HepG2 (cell line): ENCODE data around the gene MRPS25. TPM values are rescaled to one million over a fixed set of nuclear protein-coding genes. Genes with fewer than 3 reads are reported as not detected.

Source experiments
- BCL6 ChIP-seq: IDR thresholded peaks from 2 replicates; pipeline ENCODE4 v1.6.1; 2016; ENCODE audit warnings: missing genetic modification reagents, missing compliant biosample characterization
- CCDC6 ChIP-seq: sonication (generic); formaldehyde crosslinking; IDR thresholded peaks from 2 replicates; pipeline ENCODE4 v1.8.1; 2022; ENCODE audit warnings: mild to moderate bottlenecking, missing genetic modification reagents, moderate library complexity
- DNMT1 ChIP-seq: sonication (generic); formaldehyde crosslinking; IDR thresholded peaks from 2 replicates; pipeline ENCODE4 v1.5.1; 2020; ENCODE audit warnings: mild to moderate bottlenecking, missing genetic modification reagents
- GABPA ChIP-seq, 2 experiments: IDR thresholded peaks; 2 replicates each; pipeline ENCODE4 v1.6.1; 2011 to 2016; ENCODE audit warnings: low read depth in 2 of 2, low read length in 1 of 2, missing biosample characterization in 1 of 2, missing genetic modification characterization in 1 of 2
- KLF11 ChIP-seq: IDR thresholded peaks from 2 replicates; pipeline ENCODE4 v1.6.1; 2016; ENCODE audit warnings: missing compliant biosample characterization
- NFE2L2 ChIP-seq: fragments of 150-350 bp; IDR thresholded peaks from 2 replicates; pipeline ENCODE4 v1.6.1; 2014; ENCODE audit warnings: low read length
- REPIN1 ChIP-seq: sonication (generic); formaldehyde crosslinking; IDR thresholded peaks from 2 replicates; pipeline ENCODE4 v1.8.0; 2022; ENCODE audit warnings: missing genetic modification reagents, low read depth, mild to moderate bottlenecking, borderline replicate concordance
- RNF2 ChIP-seq: fragments of 450-650 bp; conservative IDR thresholded peaks from 2 replicates; pipeline ENCODE4 v1.6.1; 2016; ENCODE audit warnings: low read depth
- RXRA ChIP-seq: sonication (generic); formaldehyde crosslinking; IDR thresholded peaks from 2 replicates; pipeline ENCODE4 v1.5.1; 2020; ENCODE audit warnings: missing genetic modification reagents
- SALL2 ChIP-seq: sonication (generic); formaldehyde crosslinking; IDR thresholded peaks from 2 replicates; pipeline ENCODE4 v1.8.1; 2023; ENCODE audit warnings: mild to moderate bottlenecking, missing genetic modification reagents, inconsistent platforms
- SIN3A ChIP-seq: IDR thresholded peaks from 2 replicates; pipeline ENCODE4 v1.6.1; 2011; ENCODE audit warnings: low read depth, mild to moderate bottlenecking, control low read depth, low read length, borderline replicate concordance
- SOX6 ChIP-seq, 2 experiments: fragments of 450-650 bp in 1 of 2; sonication (generic) in 1 of 2; formaldehyde crosslinking in 1 of 2; IDR thresholded peaks; 2 replicates each; pipeline versions ENCODE4 v1.4.0 to v1.6.1; 2017 to 2020; ENCODE audit warnings: antibody characterized with exemption in 1 of 2, mild to moderate bottlenecking in 1 of 2, missing genetic modification reagents in 1 of 2
- TBX2 ChIP-seq: sonication (generic); formaldehyde crosslinking; IDR thresholded peaks from 2 replicates; pipeline ENCODE4 v1.5.0; 2020; ENCODE audit warnings: missing genetic modification reagents, mild to moderate bottlenecking, borderline replicate concordance
- XRCC5 ChIP-seq: fragments of 200-400 bp; formaldehyde crosslinking; optimal IDR thresholded peaks from 2 replicates; pipeline ENCODE3; 2017; ENCODE audit warnings: mild to moderate bottlenecking, low read length
- ZBTB20 ChIP-seq: sonication (generic); formaldehyde crosslinking; IDR thresholded peaks from 2 replicates; pipeline ENCODE4 v1.8.1; 2023; ENCODE audit warnings: missing genetic modification reagents, low read depth, mild to moderate bottlenecking, borderline replicate concordance
- ZBTB7B ChIP-seq: sonication (generic); formaldehyde crosslinking; IDR thresholded peaks from 2 replicates; pipeline ENCODE4 v1.4.0; 2020; ENCODE audit warnings: missing genetic modification reagents
- ZMAT3 ChIP-seq: sonication (generic); formaldehyde crosslinking; conservative IDR thresholded peaks from 2 replicates; pipeline ENCODE4 v1.7.0; 2021; ENCODE audit warnings: missing genetic modification reagents
- ZNF160 ChIP-seq: sonication (generic); formaldehyde crosslinking; IDR thresholded peaks from 2 replicates; pipeline ENCODE4 v1.8.0; 2022; ENCODE audit warnings: mild to moderate bottlenecking, inconsistent platforms, missing genetic modification reagents
- ZNF451 ChIP-seq: sonication (generic); formaldehyde crosslinking; IDR thresholded peaks from 2 replicates; pipeline ENCODE4 v1.5.0; 2020; ENCODE audit warnings: mild to moderate bottlenecking, missing genetic modification reagents
- ZNF777 ChIP-seq: sonication (generic); formaldehyde crosslinking; IDR thresholded peaks from 2 replicates; pipeline ENCODE4 v1.4.0; 2020; ENCODE audit warnings: missing genetic modification reagents
- ZNF883 ChIP-seq: sonication (generic); formaldehyde crosslinking; IDR thresholded peaks from 2 replicates; pipeline ENCODE4 v1.5.1; 2020; ENCODE audit warnings: mild to moderate bottlenecking, missing genetic modification reagents; ENCODE audit errors: not compliant biosample characterization
- ZNF891 ChIP-seq: sonication (generic); formaldehyde crosslinking; IDR thresholded peaks from 2 replicates; pipeline ENCODE4 v1.5.0; 2020; ENCODE audit warnings: mild to moderate bottlenecking, missing genetic modification reagents
- polyA plus RNA-seq, 8 experiments: library from polyadenylated mRNA; depleted of rRNA in 3 of 8; stranded (reverse) in 7 of 8; unstranded in 1 of 8; fragments of >200 nt; fragmentation: Illumina TruSeq in 4 of 8; extraction: Trizol in 4 of 8; gene quantifications; 2 replicates each; pipeline versions ENCODE4 v1.2.1 to v1.2.3, GENCODE V29; 2011 to 2016; ENCODE audit warnings: low read depth in 4 of 8, missing spikeins in 1 of 8, mixed read lengths in 1 of 8; ENCODE audit not compliant: insufficient read depth in 1 of 8
- total RNA-seq, 5 experiments: library from RNA; depleted of rRNA; stranded (reverse); fragments of >200 nt; fragmentation: Illumina TruSeq; extraction: Trizol; gene quantifications; 2 replicates each; pipeline ENCODE4 v1.2.3, GENCODE V29; 2016; ENCODE audit warnings: low read depth in 1 of 5
- TF ChIP-seq, protein P1 (sequence below): sonication (generic); formaldehyde crosslinking; IDR thresholded peaks from 2 replicates; pipeline ENCODE4 v1.4.0; 2020; ENCODE audit warnings: missing genetic modification reagents, low read depth, mild to moderate bottlenecking, borderline replicate concordance
- TF ChIP-seq, protein P2 (sequence below): IDR thresholded peaks from 2 replicates; pipeline ENCODE4 v1.6.1; 2018; ENCODE audit warnings: missing genetic modification reagents
- TF ChIP-seq, protein P3 (sequence below): sonication (generic); formaldehyde crosslinking; IDR thresholded peaks from 2 replicates; pipeline ENCODE4 v1.4.0; 2020; ENCODE audit warnings: missing genetic modification reagents
- TF ChIP-seq, protein P4 (sequence below): IDR thresholded peaks from 2 replicates; pipeline ENCODE4 v1.6.1; 2016; ENCODE audit warnings: missing compliant biosample characterization, missing genetic modification reagents, borderline replicate concordance

Gene MRPS25
- total and polyA plus RNA-seq, 2 of the 13 experiments (the other 11 are each of a cell fraction or from before 2014, with no cell fraction given), result 60.1 to 74.3 TPM

DNA sequence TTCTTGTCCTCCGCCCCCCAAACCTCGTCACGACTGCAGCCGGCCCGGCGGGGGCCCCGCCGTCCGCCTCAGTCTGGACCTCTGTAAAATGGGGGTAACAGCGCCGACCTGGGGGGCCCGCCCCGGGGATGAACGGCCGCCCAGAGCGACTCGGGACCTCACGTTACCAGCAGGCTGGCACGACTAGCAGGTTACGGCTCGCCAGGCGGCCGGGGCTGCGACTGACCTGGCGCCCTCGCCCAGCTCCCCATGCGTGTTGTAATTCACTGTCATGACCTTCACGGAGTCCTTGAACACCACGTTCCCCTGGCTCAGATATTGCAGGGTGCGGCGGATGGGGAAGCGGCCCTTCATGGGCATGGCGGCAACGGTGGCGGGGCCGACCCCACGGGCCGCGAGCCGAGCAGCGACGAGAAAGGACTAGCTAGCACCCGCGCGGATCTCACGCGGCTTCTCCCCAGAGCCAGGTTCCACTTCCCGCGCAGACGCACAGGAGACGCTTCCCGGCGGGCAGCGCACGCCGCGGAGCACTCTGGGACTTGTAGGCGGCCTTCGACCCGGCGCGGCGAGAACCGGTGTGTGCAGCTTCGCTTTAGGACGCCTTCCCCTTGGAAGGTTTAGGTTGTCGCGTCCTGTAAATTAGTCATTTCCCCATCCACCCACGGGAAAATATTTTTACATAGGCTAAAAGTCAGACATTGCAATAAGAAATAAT, at the start of gene MRPS25 (continued):
- TF ChIP-seq SOX6 (IDR thresholded peaks at IDR 0.05) (no peak), SOX6 (CRISPR knock-in tag; IDR thresholded peaks at IDR 0.05) (peak; percentile 50; the same call in 1 of the 2 replicates), DNMT1 (CRISPR knock-in tag) (peak; percentile 29; the same call in 1 of the 2 replicates), ZBTB7B (CRISPR knock-in tag) (peak; percentile 58; the same call in 1 of the 2 replicates), GABPA (IDR thresholded peaks at IDR 0.05; ENCODE audit: low read depth, low read length) (peak; percentile 14; the same call in 1 of the 2 replicates), GABPA (CRISPR knock-in tag; IDR thresholded peaks at IDR 0.05; ENCODE audit: low read depth) (peak; percentile 71), CCDC6 (CRISPR knock-in tag) (peak; percentile 70; the same call in 1 of the 2 replicates), KLF11 (CRISPR knock-in tag) (no peak; the same call in 1 of the 2 replicates), SALL2 (CRISPR knock-in tag) (peak; percentile 86; the same call in 1 of the 2 replicates), NFE2L2 (no peak), ZNF891 (CRISPR knock-in tag) (peak; percentile 64; the same call in 1 of the 2 replicates), RXRA (CRISPR knock-in tag) (peak; percentile 77), SIN3A (peak; percentile 56; the same call in 1 of the 2 replicates), RNF2 (peak; percentile 73), ZNF160 (CRISPR knock-in tag) (no peak), ZNF451 (CRISPR knock-in tag) (0 out of 2 replicates have a peak, but pooled peaks have one; percentile 37), ZMAT3 (CRISPR knock-in tag) (peak; percentile 93), REPIN1 (CRISPR knock-in tag) (peak; percentile 69; the same call in 1 of the 2 replicates), BCL6 (CRISPR knock-in tag) (peak; percentile 38; the same call in 1 of the 2 replicates), ZBTB20 (CRISPR knock-in tag) (peak; percentile 27; the same call in 1 of the 2 replicates), ZNF883 (peak; percentile 82), XRCC5 (peak; percentile 55), TBX2 (CRISPR knock-in tag) (peak; percentile 69), ZNF777 (CRISPR knock-in tag) (0 out of 2 replicates have a peak, but pooled peaks have one; percentile 44)
- TF ChIP-seq, protein P1, sequence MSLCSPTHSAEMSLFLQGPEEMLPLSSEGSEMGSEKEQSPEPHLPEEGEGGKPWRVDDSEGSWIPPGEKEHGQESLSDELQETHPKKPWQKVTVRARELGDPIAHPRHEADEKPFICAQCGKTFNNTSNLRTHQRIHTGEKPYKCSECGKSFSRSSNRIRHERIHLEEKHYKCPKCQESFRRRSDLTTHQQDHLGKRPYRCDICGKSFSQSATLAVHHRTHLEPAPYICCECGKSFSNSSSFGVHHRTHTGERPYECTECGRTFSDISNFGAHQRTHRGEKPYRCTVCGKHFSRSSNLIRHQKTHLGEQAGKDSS (CRISPR knock-in tag), result no peak
- TF ChIP-seq, protein P2, sequence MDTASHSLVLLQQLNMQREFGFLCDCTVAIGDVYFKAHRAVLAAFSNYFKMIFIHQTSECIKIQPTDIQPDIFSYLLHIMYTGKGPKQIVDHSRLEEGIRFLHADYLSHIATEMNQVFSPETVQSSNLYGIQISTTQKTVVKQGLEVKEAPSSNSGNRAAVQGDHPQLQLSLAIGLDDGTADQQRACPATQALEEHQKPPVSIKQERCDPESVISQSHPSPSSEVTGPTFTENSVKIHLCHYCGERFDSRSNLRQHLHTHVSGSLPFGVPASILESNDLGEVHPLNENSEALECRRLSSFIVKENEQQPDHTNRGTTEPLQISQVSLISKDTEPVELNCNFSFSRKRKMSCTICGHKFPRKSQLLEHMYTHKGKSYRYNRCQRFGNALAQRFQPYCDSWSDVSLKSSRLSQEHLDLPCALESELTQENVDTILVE (CRISPR knock-in tag), result 0 out of 2 replicates have a peak, but pooled peaks have one; percentile 51
- TF ChIP-seq, protein P3, sequence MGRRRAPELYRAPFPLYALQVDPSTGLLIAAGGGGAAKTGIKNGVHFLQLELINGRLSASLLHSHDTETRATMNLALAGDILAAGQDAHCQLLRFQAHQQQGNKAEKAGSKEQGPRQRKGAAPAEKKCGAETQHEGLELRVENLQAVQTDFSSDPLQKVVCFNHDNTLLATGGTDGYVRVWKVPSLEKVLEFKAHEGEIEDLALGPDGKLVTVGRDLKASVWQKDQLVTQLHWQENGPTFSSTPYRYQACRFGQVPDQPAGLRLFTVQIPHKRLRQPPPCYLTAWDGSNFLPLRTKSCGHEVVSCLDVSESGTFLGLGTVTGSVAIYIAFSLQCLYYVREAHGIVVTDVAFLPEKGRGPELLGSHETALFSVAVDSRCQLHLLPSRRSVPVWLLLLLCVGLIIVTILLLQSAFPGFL (CRISPR knock-in tag), result no peak
- TF ChIP-seq, protein P4, sequence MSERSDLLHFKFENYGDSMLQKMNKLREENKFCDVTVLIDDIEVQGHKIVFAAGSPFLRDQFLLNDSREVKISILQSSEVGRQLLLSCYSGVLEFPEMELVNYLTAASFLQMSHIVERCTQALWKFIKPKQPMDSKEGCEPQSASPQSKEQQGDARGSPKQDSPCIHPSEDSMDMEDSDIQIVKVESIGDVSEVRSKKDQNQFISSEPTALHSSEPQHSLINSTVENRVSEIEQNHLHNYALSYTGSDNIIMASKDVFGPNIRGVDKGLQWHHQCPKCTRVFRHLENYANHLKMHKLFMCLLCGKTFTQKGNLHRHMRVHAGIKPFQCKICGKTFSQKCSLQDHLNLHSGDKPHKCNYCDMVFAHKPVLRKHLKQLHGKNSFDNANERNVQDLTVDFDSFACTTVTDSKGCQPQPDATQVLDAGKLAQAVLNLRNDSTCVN, result peak; percentile 74; the same call in 1 of the 2 replicates
